MCF 10A (cell line): ENCODE results near the gene NAGK. TPM values are rescaled to one million over a fixed set of nuclear protein-coding genes. Genes with fewer than 3 reads are reported as not detected.
A peak's percentile ranks its signal among the peaks of the same experiment; 100 is the strongest.
"Not testable (repeated sequence)": the region's sequence is repeated elsewhere in the genome, so short reads cannot be mapped to it uniquely, and the experiment has no call there.

ENCODE experiments used
- Bru-seq: library from RNA; stranded (reverse); fragments of 400-500 nt; gene quantifications from one replicate; lab custom pipeline; 2021; lab: Mats Ljungman, UMichigan
- BruChase-seq, 2 experiments: library from RNA; stranded (reverse); fragments of 400-500 nt; gene quantifications; one replicate each; lab custom pipeline; 2021; lab: Mats Ljungman, UMichigan
- BruUV-seq: library from RNA; stranded (reverse); fragments of 400-500 nt; replicated peaks from 2 replicates; lab custom pipeline; 2021; lab: Mats Ljungman, UMichigan
- CTCF ChIA-PET: fragments of 300-600 bp; sonication (Branson Sonifier 250); formaldehyde crosslinking; extraction: SDS; loops from one replicate; lab custom pipeline; 2021; ENCODE audit warnings: antibody characterized with exemption, inconsistent platforms; lab: Yijun Ruan, JAX
- POLR2A ChIA-PET: fragments of 300-600, 350-650 bp; sonication (Branson Sonifier 250); formaldehyde crosslinking; extraction: SDS; loops from one replicate; lab custom pipeline; 2020; ENCODE audit warnings: antibody characterized with exemption, inconsistent platforms; lab: Yijun Ruan, JAX
- DNase-seq: peaks from one replicate; pipeline ENCODE4 v3.0.0-alpha.2; 2018; ENCODE audit not compliant: unreplicated experiment
- H3K27ac Mint-ChIP-seq: one replicate; pipeline ENCODE4 v1.8.0; 2022; ENCODE audit warnings: mild to moderate bottlenecking, low read depth, mixed read lengths; ENCODE audit not compliant: unreplicated experiment
- H3K27me3 Mint-ChIP-seq: one replicate; pipeline ENCODE4 v1.8.0; 2022; ENCODE audit warnings: mixed read lengths; ENCODE audit not compliant: insufficient read depth, unreplicated experiment
- H3K36me3 Mint-ChIP-seq: one replicate; pipeline ENCODE4 v1.8.0; 2022; ENCODE audit warnings: mild to moderate bottlenecking, moderate library complexity, mixed read lengths; ENCODE audit not compliant: insufficient read depth, unreplicated experiment
- H3K4me1 Mint-ChIP-seq: one replicate; pipeline ENCODE4 v1.8.0; 2022; ENCODE audit warnings: mixed read lengths; ENCODE audit not compliant: insufficient read depth, unreplicated experiment
- H3K4me3 Mint-ChIP-seq: one replicate; pipeline ENCODE4 v1.8.0; 2022; ENCODE audit warnings: mild to moderate bottlenecking, moderate library complexity, mixed read lengths; ENCODE audit not compliant: unreplicated experiment
- H3K9me3 Mint-ChIP-seq: one replicate; pipeline ENCODE4 v1.8.0; 2022; ENCODE audit warnings: mixed read lengths; ENCODE audit not compliant: unreplicated experiment
- CTCF ChIP-seq: fragments of 200-600 bp; IDR thresholded peaks from one replicate; pipeline ENCODE4 v1.8.0; 2022; ENCODE audit warnings: antibody characterized with exemption, mild to moderate bottlenecking; ENCODE audit not compliant: unreplicated experiment
- intact Hi-C: fragments of 100-400 bp; cut with micrococcal nuclease; formaldehyde crosslinking; loops from 2 replicates; pipeline ENCODE4 v1.14.1; 2022
- long read RNA-seq: library from polyadenylated mRNA; stranded (forward); transcript quantifications from one replicate; pipeline ENCODE4 v2.0.0, GENCODE V29; 2022
- total RNA-seq: library from RNA; stranded (reverse); gene quantifications from 2 replicates; pipeline ENCODE4 v1.2.3, GENCODE V29; 2022

NAGK gene
- total RNA-seq (30.9 and 45.7 TPM in 2 replicates), Bru-seq, nascent RNA (percentile 66 among the genes with signal in this experiment), BruChase-seq, experiment 1, labeled RNA remaining after a 6-hour chase (percentile 69 among the genes with signal in this experiment), BruChase-seq, experiment 2, labeled RNA remaining after a 2-hour chase (percentile 76 among the genes with signal in this experiment)
- long read RNA-seq, transcript NAGK-229 (10 exons, 1,801 nt): major isoform, 26 of 32 reads
- long read RNA-seq, partial matches to known transcripts: 0 of 32 reads
- long read RNA-seq, other reads (novel, unspliced or antisense): 5 of 32 reads

DNA sequence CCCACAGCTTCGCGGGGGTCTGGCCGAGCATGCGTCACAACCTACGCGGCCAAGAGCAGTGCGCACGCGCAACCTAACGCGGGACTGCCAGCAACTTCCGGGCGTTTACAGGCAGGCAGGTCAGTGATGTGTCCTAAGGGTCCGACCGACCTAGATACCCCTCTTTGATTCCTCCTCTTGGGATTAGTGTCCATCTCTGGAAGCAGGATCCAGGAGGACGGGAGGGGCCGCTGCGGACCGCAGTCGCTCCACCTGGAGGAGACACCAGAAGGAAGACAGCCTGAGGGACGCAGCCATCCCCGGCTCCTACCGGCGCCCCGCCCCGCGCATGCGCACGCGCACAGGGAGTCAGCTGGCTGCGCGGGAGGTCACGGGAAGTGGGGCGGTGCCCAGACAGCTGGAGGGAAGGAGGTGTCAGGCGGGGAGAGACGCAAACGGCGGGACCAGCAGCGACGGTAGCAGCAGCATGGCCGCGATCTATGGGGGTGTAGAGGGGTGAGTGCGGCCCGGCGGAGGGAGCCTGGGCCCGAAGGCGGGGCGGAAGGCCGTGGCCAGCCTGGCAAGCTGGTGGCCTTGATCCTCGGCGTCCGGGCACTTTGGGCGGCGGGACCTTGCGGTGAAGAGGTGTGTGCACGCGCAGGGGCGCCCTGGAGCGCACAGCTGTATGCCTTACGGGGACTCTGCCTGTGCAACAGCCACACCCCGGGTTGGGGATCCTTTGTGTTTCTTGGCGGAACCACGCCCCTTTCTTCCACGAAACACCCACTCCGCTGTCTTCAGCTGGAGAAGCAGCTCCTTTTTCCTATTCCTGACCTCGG, at the start of gene NAGK:
NAGK (plus strand) TSS at position 431 of the 818 bp plus-strand sequence; CDS start at position 467, 36 bp downstream.
- Mint-ChIP-seq H3K27me3 (no peaks in the 10 kb centered on the region), H3K4me1 (peaks cover 22% of the 10 kb centered on the region), H3K27ac (peak within 1 kb of the TSS; percentile 93), H3K9me3 (no peaks in the 10 kb centered on the region), H3K4me3 (peak within 1 kb of the TSS; percentile 96), H3K36me3 (peaks cover 17% of the 10 kb centered on the region)
- CTCF ChIA-PET: interaction anchor here (0.7 to 1.6 kb wide), 5 partner anchors 61 to 264 kb away, joined by 3 to 7 read pairs (median 4); partner anchors contain the start of gene ZNF638
- TF ChIP-seq CTCF: no peak
- POLR2A ChIA-PET: interaction anchor here (0.6 to 3.9 kb wide), 40 partner anchors 10 to 1996 kb away, joined by 3 to 123 read pairs (median 4); partner anchors contain the start of genes ATP6V1B1, MCEE, MPHOSPH10 and PAIP2B
- DNase-seq: peak; percentile 95
- BruUV-seq: no TSS peak
- intact Hi-C loops: loop anchor here (5.0 kb wide), 1 partner anchor 64 kb away; the partner anchor contains the start of genes MCEE and MPHOSPH10

DNA sequence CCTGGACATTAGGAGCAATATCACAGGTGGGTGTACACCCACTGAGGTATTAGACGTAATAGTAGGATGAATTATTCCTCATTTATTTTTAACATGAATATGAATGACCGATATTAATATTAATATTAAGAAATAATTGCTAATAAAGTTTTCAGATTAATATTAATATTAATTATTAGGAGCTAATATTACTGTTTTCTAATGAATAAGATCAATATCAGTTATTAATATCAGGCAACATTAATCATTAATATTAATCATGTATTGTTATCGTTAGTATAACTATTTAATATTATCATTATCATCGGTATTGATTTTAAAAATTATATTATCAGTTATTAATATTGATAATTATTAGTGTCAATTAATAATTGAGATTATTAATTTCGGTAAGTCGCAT, 48.5 kb upstream of the NAGK start:
- H3K36me3 Mint-ChIP-seq, intact Hi-C loops, H3K4me1 Mint-ChIP-seq, H3K9me3 Mint-ChIP-seq, H3K27ac Mint-ChIP-seq, H3K27me3 Mint-ChIP-seq, H3K4me3 Mint-ChIP-seq, DNase-seq, BruUV-seq: not testable (repeated sequence)
- ChIA-PET CTCF (interaction anchor here (0.6 kb wide), 1 partner anchor 111 kb away, joined by 3 read pairs; the partner anchor contains the start of gene MPHOSPH10), POLR2A (interaction anchor here (0.8 to 0.9 kb wide), 2 partner anchors 47 to 111 kb away, joined by 3 read pairs; partner anchors contain the start of gene MPHOSPH10)

- H3K4me1 Mint-ChIP-seq, DNase-seq, H3K9me3 Mint-ChIP-seq, H3K36me3 Mint-ChIP-seq, H3K27ac Mint-ChIP-seq, BruUV-seq, H3K27me3 Mint-ChIP-seq, POLR2A ChIA-PET, H3K4me3 Mint-ChIP-seq, intact Hi-C loops: not testable (repeated sequence)
- CTCF ChIA-PET: interaction anchor here (0.6 kb wide), 2 partner anchors 101 to 689 kb away, joined by 3 read pairs; no protein-coding TSS in a partner anchor
These were observed 47.1 kb upstream of the NAGK start for GRCh38 chr2:71021394-71021793.

DNA sequence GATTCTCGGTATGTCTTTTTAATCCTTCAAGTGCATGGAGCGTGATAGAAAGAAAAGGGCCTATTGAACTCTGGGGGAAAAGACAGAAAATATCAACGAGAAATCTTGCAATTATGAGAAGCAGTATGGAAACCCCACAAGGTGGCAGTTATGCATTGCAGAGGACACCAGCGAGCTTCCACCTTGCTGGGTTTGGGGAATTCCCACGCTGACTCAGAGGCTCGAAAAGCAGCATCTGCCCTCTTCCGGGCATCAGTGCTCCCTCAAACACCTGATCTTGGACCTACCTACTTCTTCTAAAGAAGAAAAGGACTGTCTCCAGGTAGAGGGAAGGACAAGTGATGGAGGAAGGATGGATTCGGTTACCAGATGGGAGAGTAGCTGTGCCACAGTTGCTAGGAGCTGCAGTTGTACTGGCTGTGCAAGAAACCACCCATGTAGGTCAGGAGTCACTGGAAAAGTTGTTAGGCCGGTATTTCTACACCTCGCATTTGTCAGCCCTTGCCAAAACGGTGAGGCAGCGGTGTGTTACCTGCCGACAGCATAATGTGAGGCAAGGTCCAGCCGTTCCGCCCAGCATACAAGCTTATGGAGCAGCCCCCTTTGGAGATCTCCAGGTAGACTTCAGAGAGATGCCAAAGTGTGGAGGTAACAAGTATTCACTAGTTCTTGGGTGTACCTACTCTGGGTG, 44.8 kb upstream of the NAGK start:
- H3K27ac Mint-ChIP-seq, BruUV-seq, H3K4me3 Mint-ChIP-seq, H3K9me3 Mint-ChIP-seq, H3K36me3 Mint-ChIP-seq, H3K27me3 Mint-ChIP-seq, H3K4me1 Mint-ChIP-seq: not testable (repeated sequence)
- TF ChIP-seq CTCF: peak; percentile 35
- ChIA-PET POLR2A (interaction anchor here (1.2 kb wide), 1 partner anchor 107 kb away, joined by 5 read pairs; the partner anchor contains the start of genes MCEE and MPHOSPH10), CTCF (interaction anchor here (0.6 to 2.1 kb wide), 9 partner anchors 25 to 483 kb away, joined by 3 to 6 read pairs (median 3); no protein-coding TSS in a partner anchor)
- intact Hi-C loops: loop anchor here (1.0 kb wide), 2 partner anchors 132 to 168 kb away; no protein-coding TSS in a partner anchor
- peak; percentile 34 for DNase-seq

DNA sequence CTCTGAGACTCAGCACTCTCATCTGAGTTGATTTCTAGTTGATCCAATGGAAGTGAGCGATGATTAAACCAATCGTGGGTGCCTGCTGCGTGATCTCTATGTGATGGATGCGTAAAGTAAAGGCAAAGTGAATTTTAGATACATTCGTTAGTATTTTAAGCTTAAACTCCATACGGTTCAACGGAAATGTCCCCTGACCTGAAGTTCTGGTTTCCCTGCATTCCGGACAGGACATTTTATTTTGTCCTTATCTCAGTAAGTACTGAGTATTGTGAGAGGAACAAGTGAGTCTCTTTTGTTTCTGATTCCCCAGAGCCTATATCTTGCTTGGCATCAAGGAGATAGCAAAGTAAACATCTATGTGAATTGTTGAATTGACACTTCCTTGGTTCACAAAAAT, 32.2 kb upstream of the NAGK start:
- H3K27ac Mint-ChIP-seq, CTCF ChIA-PET: not testable (repeated sequence)

More for the DNA sequence above, 32.2 kb upstream of the NAGK start:
- intact Hi-C loops, BruUV-seq, H3K36me3 Mint-ChIP-seq, H3K9me3 Mint-ChIP-seq, H3K4me3 Mint-ChIP-seq, H3K4me1 Mint-ChIP-seq, DNase-seq: not testable (repeated sequence)
- POLR2A ChIA-PET: interaction anchor here (0.6 kb wide), 1 partner anchor 220 kb away, joined by 3 read pairs; no protein-coding TSS in a partner anchor
- H3K27me3 Mint-ChIP-seq: peaks cover 73% of the 10 kb centered on the region
